DND-41 (cell line): ENCODE results near the gene ZKSCAN8.

Source experiments
- CTCF ChIP-seq: IDR thresholded peaks from 2 replicates; pipeline ENCODE4 v1.5.1; 2012; ENCODE audit warnings: borderline replicate concordance, low read length, moderate library complexity, mild to moderate bottlenecking; ENCODE audit not compliant: poor library complexity, severe bottlenecking; ENCODE audit errors: extremely low read depth
- EZH2 ChIP-seq: IDR thresholded peaks from 3 replicates; pipeline ENCODE4 v1.6.1; 2012; ENCODE audit warnings: borderline replicate concordance, low read depth, mild to moderate bottlenecking, moderate library complexity, low read length, inconsistent platforms; ENCODE audit not compliant: severe bottlenecking

GRCh38 chr6:28206527-28206926, 64.8 kb downstream of the ZKSCAN8 start:
- no peak for TF ChIP-seq CTCF
- TF ChIP-seq EZH2: no peak
